GM21576 (cell line): ENCODE data around the gene ATP2C2.
"Not testable (repeated sequence)": the region's sequence is repeated elsewhere in the genome, so short reads cannot be mapped to it uniquely, and the experiment has no call there.

ENCODE experiments used
- ATAC-seq: cut with Tn5 transposase; IDR thresholded peaks from one replicate; pipeline ENCODE4 v1.9.1; 2021; ENCODE audit warnings: mild to moderate bottlenecking, moderate library complexity; ENCODE audit not compliant: unreplicated experiment

The ATP2C2 gene

DNA sequence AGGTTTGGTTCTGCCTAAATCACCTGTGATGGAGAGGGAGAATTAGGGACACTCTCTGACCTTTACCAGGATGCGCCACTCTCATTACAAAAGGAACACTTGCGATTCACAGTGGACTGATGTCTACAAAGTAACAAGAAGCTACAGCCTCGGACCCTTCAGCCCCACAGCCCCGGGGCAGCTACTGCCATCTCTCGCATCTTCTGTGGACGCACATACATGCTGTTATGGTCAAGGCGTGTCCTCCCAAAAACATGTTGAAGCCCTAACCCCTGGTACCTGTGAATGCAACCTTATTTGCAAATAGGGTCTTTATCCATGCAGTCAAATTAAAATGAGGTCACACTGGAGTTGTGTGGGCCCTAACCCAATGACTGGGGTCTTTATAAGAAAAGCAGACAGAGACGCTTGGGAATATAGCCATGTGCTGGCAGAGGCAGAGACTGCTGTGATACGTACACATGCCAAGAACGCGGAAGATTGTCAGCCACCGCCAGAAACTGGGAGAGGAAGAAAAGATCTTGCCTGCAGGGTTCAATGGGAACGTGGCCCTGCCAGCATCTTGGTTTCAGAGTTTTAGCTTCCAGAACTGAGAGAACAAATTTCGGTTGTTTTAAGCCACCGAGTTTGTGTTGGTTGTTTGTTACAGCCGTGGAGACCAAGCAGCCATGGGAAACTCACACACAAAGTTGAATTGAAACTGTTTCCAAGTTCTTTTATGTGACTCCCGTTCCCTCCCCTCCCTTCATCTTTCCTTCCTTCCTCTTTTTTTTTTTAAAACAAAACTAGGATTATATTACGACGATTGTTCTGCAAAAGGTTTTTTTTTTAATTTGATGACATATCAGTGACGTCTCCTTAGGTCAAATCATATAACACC lies 23.1 kb downstream of the ATP2C2 start:
- ATAC-seq, result no peak

DNA sequence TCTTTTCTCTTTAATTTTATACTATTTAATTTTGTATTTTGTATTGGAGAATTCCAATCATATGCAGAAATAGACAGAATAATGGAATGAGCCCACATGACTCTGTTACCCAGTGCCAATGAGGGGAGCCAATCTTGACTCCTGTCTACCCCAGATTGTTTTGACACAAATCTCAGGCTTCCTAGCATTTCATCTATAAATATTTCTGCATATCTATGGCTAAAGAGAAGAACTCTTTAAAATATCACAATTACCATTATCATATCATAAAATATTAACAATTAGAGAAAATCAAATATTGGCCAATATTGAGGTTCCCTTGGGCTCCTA lies 23.7 kb downstream of the ATP2C2 start:
- no peak for ATAC-seq

DNA sequence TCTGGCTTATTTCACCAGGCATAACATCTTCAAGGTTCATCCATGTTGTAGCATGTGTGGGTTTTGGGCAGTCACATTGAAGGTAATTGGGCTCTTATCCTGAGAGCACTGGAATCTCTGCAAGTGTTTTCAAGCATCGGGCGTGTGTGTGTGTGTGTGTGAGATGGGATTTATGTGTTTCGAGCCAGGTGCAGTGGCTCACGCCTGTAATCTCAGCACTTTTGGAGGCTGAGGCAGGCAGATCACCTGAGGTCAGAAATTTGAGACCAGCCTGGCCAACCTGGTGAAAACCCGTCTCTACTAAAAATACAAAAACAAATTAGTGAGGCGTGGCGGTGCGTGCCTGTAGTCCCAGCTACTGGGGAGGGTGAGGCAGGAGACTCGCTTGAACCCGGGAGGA lies 27.7 kb downstream of the ATP2C2 start:
- not testable (repeated sequence) for ATAC-seq

DNA sequence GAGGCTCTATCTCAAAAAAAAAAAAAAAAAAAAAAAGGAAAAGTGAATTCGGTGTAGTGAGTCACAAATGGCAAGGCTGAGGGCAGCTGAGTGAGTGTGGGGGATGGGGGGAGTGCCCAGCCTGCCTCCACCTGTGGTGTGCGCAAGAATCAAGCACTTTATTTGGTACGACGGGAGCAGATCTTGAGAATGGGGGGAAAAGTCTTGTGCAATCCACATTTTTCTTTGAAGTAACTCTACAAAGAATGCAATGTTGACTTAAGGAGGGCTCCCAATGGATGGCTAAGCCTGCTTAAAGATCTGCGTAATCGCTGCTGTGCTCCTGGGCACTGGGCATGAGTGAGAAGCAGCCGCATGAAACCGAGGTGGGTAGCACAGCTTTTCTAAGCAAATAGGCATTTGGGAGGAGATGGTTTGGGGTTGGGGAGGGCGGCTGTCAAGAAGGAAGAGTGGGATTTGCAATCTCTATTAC lies 28.2 kb downstream of the ATP2C2 start:
- no peak for ATAC-seq

DNA sequence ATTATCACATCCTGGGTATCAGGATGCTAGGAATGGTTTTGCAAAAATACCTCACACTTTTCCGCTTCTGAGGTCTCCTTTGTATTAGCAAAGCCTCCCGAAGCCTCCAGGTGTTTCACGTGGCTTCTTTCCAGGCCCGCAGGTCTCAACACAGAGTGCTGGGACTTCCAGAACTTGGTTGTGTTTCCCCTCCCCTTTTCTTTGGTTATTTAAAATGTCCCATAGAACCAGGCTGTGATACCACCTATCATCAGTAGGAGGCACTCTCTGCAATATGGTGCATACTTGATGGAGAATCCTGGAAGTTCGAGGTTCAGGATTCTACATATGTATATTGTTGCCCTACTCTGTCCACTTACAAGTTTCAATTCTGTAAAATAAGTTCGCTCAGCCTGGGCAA lies 28.8 kb downstream of the ATP2C2 start:
- no peak for ATAC-seq

DNA sequence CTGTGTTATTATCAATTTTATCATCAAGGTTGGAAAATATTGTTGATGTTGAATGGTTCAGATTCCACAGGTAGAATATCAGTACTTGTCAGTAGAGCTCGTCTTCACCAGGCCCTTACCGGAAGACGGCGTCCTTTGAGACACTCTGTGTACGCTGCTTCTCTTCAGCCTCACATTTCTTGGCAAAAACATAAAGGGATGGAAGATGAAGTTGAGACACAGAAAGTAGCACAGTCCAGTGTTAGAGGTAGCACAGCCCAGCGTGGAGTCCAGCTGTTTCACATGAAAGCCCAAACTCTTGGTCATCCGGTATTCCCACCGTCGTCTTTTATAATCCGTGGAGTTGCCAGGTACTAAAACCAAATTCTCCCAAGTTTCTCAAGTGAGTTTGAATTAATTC lies 30.4 kb downstream of the ATP2C2 start:
- no peak for ATAC-seq

DNA sequence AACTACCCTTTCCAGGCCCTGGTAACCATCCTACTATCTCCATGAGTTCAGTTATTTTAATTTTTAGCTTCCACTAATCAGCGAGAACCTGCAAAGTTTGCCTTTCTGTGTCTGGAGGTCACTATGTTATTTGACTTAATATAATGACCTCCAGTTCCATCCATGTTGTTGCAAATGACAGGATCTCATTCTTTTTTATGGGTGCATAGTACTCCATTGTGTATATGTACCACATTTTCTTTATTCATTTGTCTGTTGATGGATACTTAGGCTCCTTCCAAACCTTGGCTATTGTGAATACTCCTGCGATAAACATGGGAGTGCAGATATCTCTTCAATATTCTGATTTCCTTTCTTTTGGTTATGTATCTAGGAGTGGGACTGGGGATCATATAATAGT lies 31.6 kb downstream of the ATP2C2 start:
- ATAC-seq, result not testable (repeated sequence)

DNA sequence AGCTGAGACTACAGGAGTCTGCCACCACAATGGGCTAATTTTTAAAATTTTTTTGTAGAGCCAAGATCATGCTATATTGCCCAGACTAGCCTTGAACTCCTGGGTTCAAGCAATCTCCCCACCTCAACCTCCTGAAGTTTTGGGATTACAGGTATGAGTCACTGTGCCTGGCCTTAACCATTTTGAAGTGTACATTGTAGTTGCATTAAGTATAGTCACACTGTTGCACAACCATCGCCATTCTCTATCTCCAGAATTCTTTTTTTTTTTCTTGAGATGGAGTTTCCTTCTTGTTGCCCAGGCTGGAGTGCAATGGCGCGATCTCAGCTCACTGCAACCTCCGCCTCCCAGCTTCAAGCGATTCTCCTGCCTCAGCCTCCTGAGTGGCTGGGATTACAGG lies 35.1 kb downstream of the ATP2C2 start:
- ATAC-seq, result not testable (repeated sequence)

DNA sequence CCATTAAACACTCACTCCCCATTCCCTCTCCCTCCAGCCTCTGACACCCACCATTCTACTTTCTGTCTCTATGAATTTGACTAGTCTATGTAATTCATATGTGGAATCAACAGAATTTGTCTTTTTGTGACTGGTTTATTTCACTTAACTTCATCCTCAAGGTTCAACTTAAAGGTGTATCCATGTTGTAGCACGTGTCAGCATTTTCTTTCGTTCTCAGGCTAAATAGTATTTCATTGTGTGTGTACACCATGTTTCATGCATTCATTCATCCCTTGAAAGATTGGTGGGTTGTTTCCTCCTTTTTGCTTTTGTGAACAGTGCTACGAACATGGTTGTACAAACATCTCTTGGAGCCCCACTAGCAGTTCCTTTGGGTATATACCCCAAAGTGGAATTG lies 36.0 kb downstream of the ATP2C2 start:
- no peak for ATAC-seq

DNA sequence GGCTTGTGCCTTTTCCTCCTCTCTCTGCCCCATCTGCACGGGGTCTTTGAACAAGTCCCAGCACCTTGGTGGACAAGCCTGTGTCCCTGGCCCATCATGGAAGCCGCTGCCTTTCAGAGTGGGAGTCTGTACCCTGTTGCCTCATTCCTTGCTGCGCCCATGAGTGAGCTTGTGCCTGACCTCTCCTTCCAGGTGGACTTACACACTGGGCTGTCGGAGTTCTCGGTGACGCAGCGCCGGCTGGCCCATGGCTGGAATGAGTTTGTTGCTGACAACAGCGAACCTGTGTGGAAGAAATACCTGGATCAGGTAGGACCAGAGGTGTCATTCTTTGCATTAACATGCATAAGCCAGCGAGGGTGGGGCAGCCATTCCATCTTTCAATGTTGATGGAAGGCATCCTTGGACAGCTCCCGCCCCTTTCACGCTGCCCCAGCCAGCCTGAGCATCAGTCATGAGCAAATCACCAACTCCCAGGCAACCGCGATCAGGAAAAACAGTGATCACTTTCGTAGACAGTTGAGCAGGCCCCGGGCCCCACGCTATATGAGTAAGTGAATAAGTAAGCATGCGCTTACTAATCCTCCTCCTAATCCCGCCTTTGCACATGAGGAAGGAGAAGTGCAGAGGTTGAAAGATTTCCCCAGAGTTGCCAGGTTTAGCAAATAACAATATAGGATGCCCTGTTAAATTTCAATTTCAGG lies 36.8 kb downstream of the ATP2C2 start:
- no peak for ATAC-seq

DNA sequence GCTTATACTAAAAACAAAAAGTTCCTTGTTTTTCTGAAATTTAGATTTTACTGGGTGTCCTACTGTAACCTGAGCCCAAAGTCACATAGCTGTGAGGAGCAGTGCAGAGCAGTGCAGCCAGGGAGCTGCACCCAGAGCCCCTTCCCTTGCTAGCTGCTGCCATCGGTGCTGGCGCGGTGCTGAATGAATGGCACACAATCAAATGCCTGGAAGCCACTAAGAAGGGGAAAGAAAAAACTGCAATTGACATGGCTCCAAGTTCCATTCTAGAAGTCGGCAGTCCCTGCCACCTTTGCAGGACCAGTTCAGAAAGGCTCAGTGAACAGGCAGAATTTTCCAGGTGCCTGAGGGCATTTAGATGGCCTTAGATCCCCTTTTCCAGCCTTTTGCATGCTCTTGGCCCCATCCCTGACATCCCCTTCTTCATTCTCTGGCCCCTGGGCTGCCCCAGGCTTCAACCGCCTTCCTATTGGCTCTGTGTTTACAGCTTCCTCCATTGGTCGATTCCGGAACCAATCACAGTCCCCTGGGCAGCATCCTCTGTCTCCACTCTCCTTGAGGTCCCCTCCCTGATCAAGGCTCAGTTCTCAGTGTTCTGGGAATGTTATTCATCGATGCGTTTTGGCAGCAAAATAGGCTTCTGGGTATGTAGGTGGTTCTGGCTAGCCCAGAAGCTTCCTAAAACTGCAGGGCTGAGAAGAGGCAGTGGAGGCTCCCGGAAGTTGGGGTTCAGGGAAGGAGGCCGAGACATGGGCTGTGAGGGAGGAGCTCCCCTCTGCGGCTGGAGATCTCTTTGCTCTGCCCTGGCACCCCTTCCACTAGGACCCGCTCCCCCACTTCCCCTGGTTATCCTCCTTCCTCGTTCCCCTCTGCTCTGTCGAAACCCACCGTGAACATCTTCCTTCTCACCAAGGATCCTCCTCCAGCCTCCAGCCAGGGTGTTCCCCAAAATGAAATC lies 37.9 kb downstream of the ATP2C2 start:
- ATAC-seq, result no peak

DNA sequence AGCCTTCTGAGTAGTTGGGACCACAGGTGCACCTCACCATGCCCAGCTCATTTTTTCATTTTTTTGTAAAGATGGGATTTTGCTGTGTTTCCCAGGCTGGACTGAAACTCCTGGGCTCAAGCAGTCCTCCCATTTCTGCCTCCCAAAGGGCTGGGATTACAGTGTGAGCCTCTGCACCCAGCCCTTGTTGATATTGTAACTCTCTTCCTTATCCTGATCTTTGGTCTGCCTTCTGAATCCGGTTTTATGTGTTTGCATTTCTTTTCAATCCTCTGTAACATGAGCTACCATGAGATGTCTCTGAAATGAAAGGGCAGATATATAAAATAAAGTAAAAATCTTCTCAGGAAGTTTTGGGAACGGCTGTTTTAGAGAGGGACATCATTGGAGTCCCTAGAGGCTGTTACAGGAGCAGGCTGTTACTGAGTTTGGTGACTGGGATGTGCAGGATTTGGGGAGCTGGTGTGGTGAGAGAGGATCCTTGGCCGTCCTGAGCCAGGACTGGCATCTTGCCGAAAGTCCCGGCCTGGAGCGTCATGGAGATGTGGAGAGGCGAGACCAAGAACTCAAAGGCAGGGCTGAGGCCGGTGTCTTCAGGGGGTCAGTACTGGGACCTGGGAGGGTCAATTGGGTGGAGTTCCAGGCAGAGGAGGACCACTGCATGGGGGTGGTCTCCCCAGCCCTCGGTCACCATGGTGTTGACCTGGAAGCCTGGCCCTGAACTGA lies 39.4 kb downstream of the ATP2C2 start:
- ATAC-seq, result no peak

DNA sequence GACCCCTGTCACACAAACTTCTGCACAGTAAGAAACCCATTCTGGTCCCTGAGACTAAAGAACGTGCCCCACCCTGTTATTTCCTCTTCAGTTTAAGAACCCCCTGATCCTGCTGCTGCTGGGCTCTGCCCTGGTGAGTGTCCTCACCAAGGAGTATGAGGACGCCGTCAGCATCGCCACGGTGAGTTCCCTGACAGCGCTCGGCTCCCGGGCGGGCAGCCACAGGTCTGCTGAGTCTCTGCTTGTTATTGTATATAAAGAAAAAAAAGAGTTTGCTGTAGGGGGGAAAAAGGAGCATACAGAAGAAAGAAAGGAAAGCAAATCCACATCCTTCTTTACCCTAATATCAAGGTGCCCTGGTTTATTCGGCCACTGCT lies 40.0 kb downstream of the ATP2C2 start:
- no peak for ATAC-seq

DNA sequence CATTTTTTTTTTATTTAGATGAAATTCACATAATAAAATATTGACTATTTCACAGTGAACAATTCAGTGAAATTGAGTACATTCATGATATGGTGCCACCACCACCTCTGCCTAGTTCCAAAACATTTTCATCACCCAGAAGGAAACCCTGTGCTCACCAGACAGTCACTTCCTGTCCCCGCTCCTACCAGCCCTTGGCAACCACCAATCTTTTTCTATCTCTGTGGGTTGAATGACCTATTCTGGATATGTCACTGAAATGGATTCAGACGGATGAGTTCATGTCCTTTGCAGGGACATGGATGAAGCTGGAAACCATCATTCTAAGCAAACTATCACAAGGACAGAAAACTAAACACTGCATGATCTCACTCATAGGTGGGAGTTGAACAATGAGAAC lies 40.5 kb downstream of the ATP2C2 start:
- ATAC-seq, result no peak

DNA sequence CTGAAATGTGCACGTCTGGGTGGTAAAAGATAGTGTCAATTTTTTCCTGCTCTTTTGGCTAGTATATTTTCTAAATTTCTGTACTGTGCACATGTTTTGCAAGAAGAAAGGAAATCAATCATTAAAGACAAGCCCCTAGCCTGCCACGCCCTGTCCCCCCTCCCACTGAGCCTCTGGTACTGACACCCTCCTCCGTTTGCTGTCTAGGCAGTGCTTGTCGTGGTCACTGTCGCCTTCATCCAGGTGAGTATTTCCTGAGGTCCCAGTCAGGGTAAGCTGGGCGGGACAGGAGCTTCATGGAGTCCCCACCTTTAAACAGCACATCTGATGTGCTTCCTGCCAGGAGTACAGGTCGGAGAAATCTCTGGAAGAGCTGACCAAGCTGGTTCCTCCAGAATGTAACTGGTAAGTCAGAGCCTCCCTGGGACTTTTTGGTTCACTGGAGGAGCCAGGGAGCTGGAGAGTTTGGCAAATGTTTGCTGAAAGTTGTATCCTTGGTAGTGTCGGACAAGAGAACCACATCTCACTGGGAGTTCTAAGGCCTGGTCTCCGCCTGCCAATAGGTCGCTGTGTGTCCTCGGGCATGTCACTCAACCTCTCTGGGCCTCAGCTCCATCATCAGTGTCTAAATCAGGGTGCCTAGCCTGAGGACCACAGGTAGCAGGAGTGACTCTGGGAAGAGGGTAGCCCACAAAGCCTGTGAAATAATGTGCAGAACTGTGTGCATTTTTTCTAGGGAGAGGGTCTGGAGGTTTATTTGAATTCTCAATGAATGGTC lies 42.2 kb downstream of the ATP2C2 start:
- no peak for ATAC-seq

DNA sequence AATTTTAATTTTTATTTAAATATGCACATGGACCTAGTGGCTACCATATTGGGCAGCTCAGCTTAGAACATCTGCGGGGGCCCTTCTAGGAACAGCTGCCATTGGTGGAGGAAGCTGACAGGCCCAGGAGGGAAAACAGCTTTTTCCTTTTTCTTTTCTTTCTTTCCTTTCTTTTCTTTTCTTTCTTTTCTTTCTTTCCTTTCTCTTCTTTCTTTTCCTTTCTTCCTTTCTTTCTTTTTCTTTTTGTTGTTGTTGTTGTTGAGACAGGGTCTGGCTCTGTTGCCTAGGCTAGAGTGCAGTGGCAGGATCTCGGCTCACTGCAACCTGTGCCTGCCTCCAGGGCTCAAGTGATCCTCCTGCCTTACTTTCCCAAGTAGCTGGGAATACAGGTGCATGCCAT lies 43.4 kb downstream of the ATP2C2 start:
- ATAC-seq, result no peak

DNA sequence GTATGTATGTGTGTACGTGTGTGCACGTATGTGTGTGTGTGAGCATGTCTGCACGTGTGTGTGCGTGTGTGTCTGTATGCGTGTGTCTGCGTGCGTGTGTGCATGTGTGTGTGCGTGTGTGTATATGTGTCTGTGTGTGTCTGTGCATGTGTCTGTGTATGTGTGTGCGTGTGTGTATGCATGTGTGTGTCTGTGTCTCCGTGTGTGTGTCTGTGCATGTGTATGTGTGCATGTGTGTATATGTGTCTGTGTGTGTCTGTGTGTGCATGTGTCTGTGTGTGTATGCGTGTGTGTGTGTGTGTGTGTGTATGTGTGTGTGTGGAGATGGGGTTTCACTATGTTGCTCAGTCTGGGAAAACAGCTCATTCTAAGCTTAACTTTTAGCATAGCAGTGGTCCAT lies 43.9 kb downstream of the ATP2C2 start:
- no peak for ATAC-seq

DNA sequence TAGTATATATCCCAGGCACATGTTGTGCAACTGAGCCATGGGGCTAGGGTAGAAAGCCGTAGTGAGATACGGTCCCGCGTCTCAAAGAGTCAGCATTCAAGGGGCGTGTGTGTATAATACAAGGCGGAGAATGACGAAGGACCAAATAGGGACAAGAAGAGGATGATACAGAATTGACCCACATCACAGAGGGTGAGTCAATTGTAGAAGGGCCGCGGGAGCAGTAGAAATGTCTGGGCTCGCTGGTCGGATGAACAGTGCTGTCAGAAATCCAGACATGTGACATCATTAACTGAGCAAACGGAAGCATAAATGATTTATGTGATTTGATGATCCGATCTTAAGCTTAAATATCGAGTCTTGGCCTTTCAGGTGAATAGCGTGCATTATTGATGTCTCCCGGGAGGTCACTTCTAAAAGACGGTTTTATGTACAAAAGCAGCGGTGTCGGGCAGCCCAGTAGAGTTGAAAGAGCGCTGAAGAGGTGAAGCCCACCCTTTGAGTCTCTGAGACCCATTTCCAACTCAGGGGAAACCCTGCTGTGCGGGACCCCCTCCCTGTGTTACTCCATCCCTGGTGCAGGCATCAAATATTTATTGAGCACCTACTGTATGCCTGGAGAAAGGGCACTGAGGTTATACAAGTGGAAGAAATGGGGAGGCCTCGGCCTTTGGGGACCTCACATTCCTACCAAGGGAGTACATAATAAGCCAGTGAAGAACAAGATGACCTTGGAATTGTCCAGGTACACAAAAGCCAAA lies 45.1 kb downstream of the ATP2C2 start:
- ATAC-seq, result no peak

DNA sequence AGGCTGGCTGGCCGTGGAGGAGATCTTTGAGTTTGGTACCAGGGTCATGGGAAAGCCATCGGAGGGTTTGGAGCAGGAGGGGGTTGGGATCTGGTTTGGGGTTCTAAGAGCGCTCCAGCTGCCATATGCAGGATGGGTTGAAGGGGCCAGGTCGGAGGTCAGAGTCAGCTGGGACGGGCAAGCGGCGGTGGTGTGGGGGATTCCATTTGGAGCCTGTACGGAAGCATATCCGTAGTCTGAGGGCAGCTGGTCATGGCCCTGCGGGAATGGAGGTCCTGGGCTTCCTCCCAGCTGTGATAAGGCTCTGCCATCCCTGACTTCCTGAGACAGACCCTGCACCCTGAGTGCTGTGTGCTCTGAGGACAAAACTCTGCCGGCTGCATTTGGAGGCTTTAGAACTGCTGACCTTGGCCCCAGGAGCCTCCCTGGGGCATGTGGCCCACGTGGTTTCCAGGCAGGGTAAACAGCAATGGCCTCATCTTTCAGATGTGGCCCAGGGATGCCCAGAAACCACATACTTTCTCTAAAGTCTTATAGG lies 46.5 kb downstream of the ATP2C2 start:
- ATAC-seq, result no peak
